Peyer's patch (tissue), 4 donors: ENCODE data around the gene ZNF148. TPM values are rescaled to one million over a fixed set of nuclear protein-coding genes. Genes with fewer than 3 reads are reported as not detected.

Source experiments
- DNase-seq, 3 donors: peaks; one replicate each; pipeline ENCODE4 v3.0.0-alpha.2; 2017 to 2019
- H3K27ac ChIP-seq, 4 donors: fragments of 200-600 bp; sonication (generic); one replicate each; pipeline ENCODE4 v1.5.1; 2016 to 2019
- H3K27me3 ChIP-seq, 2 donors: fragments of 200-600 bp; sonication (generic); one replicate each; pipeline ENCODE4 v1.5.1; 2019
- H3K36me3 ChIP-seq, 3 donors: fragments of 200-600 bp; sonication (generic); one replicate each; pipeline ENCODE4 v1.5.1; 2016 to 2019
- H3K4me1 ChIP-seq, 4 donors: fragments of 200-600 bp; sonication (generic); one replicate each; pipeline ENCODE4 v1.5.1; 2016 to 2019
- H3K4me3 ChIP-seq, 4 donors: fragments of 200-600 bp; sonication (generic); 1 replicate in 3 of 4; 2 replicates in 1 of 4; pipeline ENCODE4 v1.5.1; 2016 to 2019; ENCODE audit warnings: mild to moderate bottlenecking in 1 of 4
- H3K9me3 ChIP-seq, 4 donors: fragments of 200-600 bp; sonication (generic); one replicate each; pipeline ENCODE4 v1.5.1; 2016 to 2019; ENCODE audit warnings: mild to moderate bottlenecking in 1 of 4
- CTCF ChIP-seq, 6 experiments: fragments of 450-650 bp in 4 of 6; fragments of 200-600 bp in 2 of 6; sonication (generic) in 1 of 6; IDR thresholded peaks; one replicate each; pipeline ENCODE4 v1.5.1; 2017 to 2019; ENCODE audit warnings: antibody characterized with exemption in 6 of 6, mild to moderate bottlenecking in 3 of 6, moderate library complexity in 1 of 6
- POLR2A ChIP-seq, 2 donors: fragments of 450-650 bp; IDR thresholded peaks; one replicate each; pipeline ENCODE4 v1.5.1; 2017; ENCODE audit warnings: antibody characterized with exemption in 2 of 2, mild to moderate bottlenecking in 2 of 2, moderate library complexity in 2 of 2
- total RNA-seq, 4 donors: library from RNA; depleted of rRNA; stranded (reverse); fragments of >200 nt; gene quantifications; one replicate each; pipeline ENCODE4 v1.1.0, GENCODE V29; 2016

The ZNF148 gene
- total RNA-seq, 4 donors from 2014 or later, result 17.7 to 48.7 (median 24.7) TPM

- H3K4me1 ChIP-seq, result no peaks in the 10 kb centered on the region
- H3K36me3 ChIP-seq, result peaks cover 0 to 17% (median 2%) of the 10 kb centered on the region in 3 donors
- H3K27ac ChIP-seq, result no peak overlapping the region
- TF ChIP-seq POLR2A (IDR thresholded peaks at IDR 0.05) (no peak), CTCF (IDR thresholded peaks at IDR 0.05) (no peak)
- DNase-seq, result no peak
- no peaks in the 10 kb centered on the region for H3K9me3 ChIP-seq
- no peak overlapping the region for H3K4me3 ChIP-seq
- no peaks in the 10 kb centered on the region for H3K27me3 ChIP-seq
Measured at GRCh38 chr3:125229707-125230106, 145.4 kb downstream of the ZNF148 start.

- DNase-seq, result no peak
- H3K9me3 ChIP-seq, result no peaks in the 10 kb centered on the region
- peaks cover 0 to 17% (median 2%) of the 10 kb centered on the region in 3 donors for H3K36me3 ChIP-seq
- H3K4me3 ChIP-seq, result no peak overlapping the region
- no peak overlapping the region for H3K27ac ChIP-seq
- TF ChIP-seq POLR2A (IDR thresholded peaks at IDR 0.05), result no peak
- no peak for TF ChIP-seq CTCF (IDR thresholded peaks at IDR 0.05)
- H3K27me3 ChIP-seq, result no peaks in the 10 kb centered on the region
- H3K4me1 ChIP-seq, result no peaks in the 10 kb centered on the region
Measured at GRCh38 chr3:125229168-125229567, 146.0 kb downstream of the ZNF148 start.

GRCh38 chr3:125221831-125222230 is 153.3 kb downstream of the ZNF148 start:
- Histone ChIP-seq H3K4me3 (no peak overlapping the region), H3K36me3 (no peaks in the 10 kb centered on the region), H3K27ac (no peak overlapping the region), H3K4me1 (peaks cover 0 to 7% (median 0%) of the 10 kb centered on the region in 4 donors), H3K27me3 (no peaks in the 10 kb centered on the region), H3K9me3 (no peaks in the 10 kb centered on the region)
- no peak for TF ChIP-seq POLR2A (IDR thresholded peaks at IDR 0.05)
- TF ChIP-seq CTCF (IDR thresholded peaks at IDR 0.05), result no peak
- DNase-seq, result no peak

- Histone ChIP-seq H3K27ac (no peak overlapping the region), H3K4me3 (no peak overlapping the region)
- no peak for DNase-seq
Measured at GRCh38 chr3:125220727-125221429, 154.2 kb downstream of the ZNF148 start.

GRCh38 chr3:125220183-125220582 is 154.9 kb downstream of the ZNF148 start:
- Histone ChIP-seq H3K9me3 (no peaks in the 10 kb centered on the region), H3K36me3 (no peaks in the 10 kb centered on the region), H3K4me3 (no peak overlapping the region), H3K27me3 (no peaks in the 10 kb centered on the region), H3K4me1 (peaks cover 0 to 7% (median 0%) of the 10 kb centered on the region in 4 donors), H3K27ac (no peak overlapping the region)
- TF ChIP-seq POLR2A (IDR thresholded peaks at IDR 0.05), result no peak
- TF ChIP-seq CTCF (IDR thresholded peaks at IDR 0.05), result no peak
- no peak for DNase-seq

More at GRCh38 chr3:125220727-125221429, 154.2 kb downstream of the ZNF148 start:
- H3K9me3 ChIP-seq, result no peaks in the 10 kb centered on the region
- no peaks in the 10 kb centered on the region for H3K27me3 ChIP-seq
- TF ChIP-seq POLR2A (IDR thresholded peaks at IDR 0.05) (no peak), CTCF (IDR thresholded peaks at IDR 0.05) (no peak)
- H3K4me1 ChIP-seq, result peaks cover 0 to 7% (median 0%) of the 10 kb centered on the region in 4 donors
- no peaks in the 10 kb centered on the region for H3K36me3 ChIP-seq
